ENCODE results near the gene CAPN12.

DNA sequence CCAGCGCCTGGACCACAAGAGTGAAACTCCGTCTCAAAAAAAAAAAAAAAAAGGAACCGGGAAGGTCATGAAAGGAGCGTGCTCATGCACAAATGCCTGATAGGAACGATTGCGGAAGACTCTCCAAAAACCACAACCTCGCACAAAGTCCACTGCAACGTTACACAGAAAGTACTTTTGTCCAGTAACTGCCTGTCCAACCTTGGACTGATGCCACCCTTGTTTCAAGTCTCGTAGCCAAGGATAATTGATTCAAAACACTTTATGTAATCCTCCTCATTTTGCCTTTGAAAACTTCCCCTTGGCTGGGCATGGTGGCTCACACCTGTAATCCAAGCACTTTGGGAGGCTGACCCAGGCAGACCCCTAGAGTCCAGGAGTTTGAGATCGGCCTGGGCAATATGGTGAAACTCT lies 15.3 kb upstream of the CAPN12 start:
- TF ChIP-seq, protein P1, sequence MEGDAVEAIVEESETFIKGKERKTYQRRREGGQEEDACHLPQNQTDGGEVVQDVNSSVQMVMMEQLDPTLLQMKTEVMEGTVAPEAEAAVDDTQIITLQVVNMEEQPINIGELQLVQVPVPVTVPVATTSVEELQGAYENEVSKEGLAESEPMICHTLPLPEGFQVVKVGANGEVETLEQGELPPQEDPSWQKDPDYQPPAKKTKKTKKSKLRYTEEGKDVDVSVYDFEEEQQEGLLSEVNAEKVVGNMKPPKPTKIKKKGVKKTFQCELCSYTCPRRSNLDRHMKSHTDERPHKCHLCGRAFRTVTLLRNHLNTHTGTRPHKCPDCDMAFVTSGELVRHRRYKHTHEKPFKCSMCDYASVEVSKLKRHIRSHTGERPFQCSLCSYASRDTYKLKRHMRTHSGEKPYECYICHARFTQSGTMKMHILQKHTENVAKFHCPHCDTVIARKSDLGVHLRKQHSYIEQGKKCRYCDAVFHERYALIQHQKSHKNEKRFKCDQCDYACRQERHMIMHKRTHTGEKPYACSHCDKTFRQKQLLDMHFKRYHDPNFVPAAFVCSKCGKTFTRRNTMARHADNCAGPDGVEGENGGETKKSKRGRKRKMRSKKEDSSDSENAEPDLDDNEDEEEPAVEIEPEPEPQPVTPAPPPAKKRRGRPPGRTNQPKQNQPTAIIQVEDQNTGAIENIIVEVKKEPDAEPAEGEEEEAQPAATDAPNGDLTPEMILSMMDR (IDR thresholded peaks at IDR 0.05), result no peak
- TF ChIP-seq POLR2A (IDR thresholded peaks at IDR 0.05; ENCODE audit: low read depth), result no peak
- TF ChIP-seq EP300 (IDR thresholded peaks at IDR 0.05), result no peak
- no peak for TF ChIP-seq POLR2AphosphoS5 (IDR thresholded peaks at IDR 0.05)

Data from esophagus muscularis mucosa (tissue), 4 donors.